ENCODE results near the gene DUS1L.

DUS1L gene

GRCh38 chr17:82081966-82082365, 16.4 kb upstream of the DUS1L start:
- TF ChIP-seq CTCF (IDR thresholded peaks at IDR 0.05; ENCODE audit: borderline replicate concordance, insufficient read depth, low read depth, low read length) = no peak
- H3K4me3 ChIP-seq (ENCODE audit: low read depth, low read length) = no peak overlapping the region

GRCh38 chr17:82081546-82081945, 15.9 kb upstream of the DUS1L start:
- H3K4me3 ChIP-seq (ENCODE audit: low read depth, low read length) = no peak overlapping the region
- TF ChIP-seq CTCF (IDR thresholded peaks at IDR 0.05; ENCODE audit: borderline replicate concordance, insufficient read depth, low read depth, low read length) = no peak

GRCh38 chr17:82080789-82081464, 15.3 kb upstream of the DUS1L start:
- no peak overlapping the region for H3K4me3 ChIP-seq (ENCODE audit: low read depth, low read length)
- TF ChIP-seq CTCF (IDR thresholded peaks at IDR 0.05; ENCODE audit: borderline replicate concordance, insufficient read depth, low read depth, low read length) = no peak

DNA sequence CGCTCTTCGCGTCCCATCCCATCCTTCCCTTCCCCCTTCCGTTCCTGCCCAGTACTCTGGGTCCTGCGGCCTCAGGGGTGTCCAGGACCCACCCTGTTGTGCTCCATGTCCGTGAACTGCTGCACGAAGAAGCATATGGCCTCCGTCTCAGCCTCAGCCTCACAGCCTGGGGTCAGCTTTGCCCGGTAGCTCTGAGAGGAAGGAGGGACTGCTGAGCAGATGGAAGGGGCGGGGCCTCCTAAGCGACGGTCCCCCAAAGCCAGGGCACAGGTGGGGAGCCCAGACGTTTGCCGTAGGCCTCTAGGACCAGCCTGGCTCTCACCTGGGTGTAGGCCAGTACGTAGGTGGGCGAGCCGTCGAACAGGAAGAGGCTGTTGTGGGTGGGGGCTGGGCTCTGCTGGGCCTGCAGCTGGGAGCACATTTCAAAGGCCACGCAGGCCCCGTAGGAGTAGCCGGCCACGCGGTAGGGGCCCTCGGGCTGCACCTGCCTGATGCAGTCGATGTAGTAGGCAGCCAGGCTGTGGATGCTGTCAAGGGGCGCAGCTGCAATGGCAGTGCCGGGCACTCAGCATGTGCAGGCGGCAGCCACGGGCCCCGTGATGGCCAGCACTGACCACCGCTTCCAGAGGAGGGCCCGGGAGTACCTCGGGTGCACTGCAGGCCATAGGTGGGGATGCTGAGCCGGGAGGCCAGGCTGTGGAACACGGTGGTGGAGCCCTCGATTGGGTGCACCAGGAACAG, 14.6 kb upstream of the DUS1L start:
- no peak overlapping the region for H3K4me3 ChIP-seq (ENCODE audit: low read depth, low read length)
- no peak for TF ChIP-seq CTCF (IDR thresholded peaks at IDR 0.05; ENCODE audit: borderline replicate concordance, insufficient read depth, low read depth, low read length)

- no peak for TF ChIP-seq CTCF (IDR thresholded peaks at IDR 0.05; ENCODE audit: borderline replicate concordance, insufficient read depth, low read depth, low read length)
- no peak overlapping the region for H3K4me3 ChIP-seq (ENCODE audit: low read depth, low read length)
Observed at GRCh38 chr17:82079001-82079677, 13.5 kb upstream of the DUS1L start.

DNA sequence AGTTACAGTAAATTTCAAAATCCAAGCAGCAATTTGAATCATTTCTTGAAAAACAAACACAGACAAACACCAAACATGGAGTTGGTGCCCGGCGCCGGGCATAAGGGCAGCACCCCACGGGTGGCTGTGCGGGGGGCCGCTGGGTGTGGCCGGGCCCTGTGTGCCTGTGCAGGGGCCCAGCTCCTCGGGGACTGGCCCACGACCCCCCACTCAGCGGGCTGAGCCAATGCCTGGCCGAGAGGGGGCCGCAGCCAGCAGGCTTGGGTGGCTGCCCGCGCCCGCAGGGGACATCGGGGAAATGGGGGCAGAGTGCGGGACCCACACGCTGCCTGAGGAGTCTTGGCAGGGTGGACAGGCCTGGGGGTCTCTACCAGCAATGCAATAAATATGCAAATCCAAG, 12.8 kb upstream of the DUS1L start:
- no peak overlapping the region for H3K4me3 ChIP-seq (ENCODE audit: low read depth, low read length)
- no peak for TF ChIP-seq CTCF (IDR thresholded peaks at IDR 0.05; ENCODE audit: borderline replicate concordance, insufficient read depth, low read depth, low read length)

Measured in GM12875 (cell line).